Measurements from ENCODE around the gene SLC4A2. TPM values are rescaled to one million over a fixed set of nuclear protein-coding genes. Genes with fewer than 3 reads are reported as not detected.

SLC4A2 gene
- total and polyA plus RNA-seq, 3 experiments from 2014 or later, result 25.5 to 121 (median 119) TPM

DNA sequence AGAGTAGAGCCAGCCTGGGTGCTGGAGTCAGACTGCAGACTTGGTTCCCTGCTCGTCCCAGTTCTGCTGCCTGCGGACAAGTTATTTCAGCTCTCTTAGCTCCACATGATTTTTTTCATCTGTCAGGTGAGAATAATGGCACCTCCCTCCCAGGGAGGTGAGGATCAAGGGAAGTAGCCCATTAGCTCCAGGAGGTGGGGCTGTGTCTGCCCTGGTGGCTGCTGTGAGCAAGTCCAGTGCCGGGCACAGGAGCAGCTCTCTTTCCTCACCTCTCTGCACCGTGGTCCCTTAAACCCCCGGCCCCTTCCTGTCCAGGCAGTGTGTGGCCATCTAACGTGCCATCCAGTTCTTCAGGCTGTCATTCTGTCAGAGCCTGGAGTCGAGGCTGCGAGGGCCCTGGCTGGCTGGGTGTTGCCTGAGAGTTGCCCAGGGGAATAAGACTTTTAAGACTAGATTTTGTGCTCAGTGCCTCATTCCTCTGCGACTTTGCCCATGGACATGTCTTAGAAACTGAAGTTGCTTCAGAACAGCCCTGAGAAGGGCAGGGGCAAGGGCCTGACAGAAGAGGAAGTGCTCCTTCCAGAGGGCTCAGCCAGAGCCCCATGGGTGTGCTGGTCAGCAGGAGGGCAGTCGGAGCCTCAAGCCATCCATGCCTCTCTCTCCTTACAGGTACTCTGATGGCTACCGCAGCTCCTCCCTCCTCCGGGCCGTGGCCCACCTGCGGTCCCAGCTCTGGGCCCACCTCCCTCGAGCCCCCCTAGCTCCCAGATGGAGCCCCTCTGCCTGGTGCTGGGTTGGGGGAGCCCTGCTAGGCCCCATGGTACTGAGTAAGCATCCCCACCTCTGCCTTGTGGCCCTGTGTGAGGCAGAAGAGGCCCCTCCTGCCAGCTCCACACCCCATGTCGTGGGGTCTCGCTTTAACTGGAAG is 26.2 kb upstream of the SLC4A2 start:
- CTCF ChIA-PET, result interaction anchor here (1.0 to 2.6 kb wide), 2 partner anchors 15 to 77 kb away, joined by 3 to 12 read pairs; no protein-coding TSS in a partner anchor
- POLR2A ChIA-PET, result no interaction called here
- H3K4me3 Mint-ChIP-seq, result no peak overlapping the region

DNA sequence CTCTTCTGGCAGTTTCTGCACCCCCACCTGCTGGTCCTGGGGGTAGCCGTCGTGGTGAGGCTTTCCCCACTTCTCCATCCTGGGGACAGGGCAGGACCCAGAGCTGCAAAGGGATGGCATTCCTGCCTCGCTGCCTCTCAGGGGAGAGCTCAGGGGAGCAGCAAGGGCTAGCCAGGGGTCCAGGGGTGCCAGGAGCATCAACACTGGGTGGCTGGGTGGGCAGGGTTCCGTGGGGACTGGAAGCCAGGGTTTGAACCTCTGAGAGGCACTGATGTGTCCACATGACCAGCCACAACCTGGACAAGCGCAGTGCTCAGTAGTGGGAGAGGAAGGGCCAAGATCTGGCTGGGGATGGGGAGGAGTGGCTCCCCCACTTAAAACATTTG is 25.5 kb upstream of the SLC4A2 start:
- Mint-ChIP-seq H3K9me3 (no peaks in the 10 kb centered on the region), H3K27me3 (peaks cover 0 to 1% of the 10 kb centered on the region in 2 donors), H3K36me3 (peaks cover 0 to 56% (median 0%) of the 10 kb centered on the region in 3 donors), H3K27ac (no peak overlapping the region), H3K4me3 (no peak overlapping the region), H3K4me1 (peaks cover 7 to 22% (median 11%) of the 10 kb centered on the region in 3 donors)
- no peaks in the 10 kb centered on the region for H3K27me3 ChIP-seq (ENCODE audit: insufficient read depth, low read length, poor library complexity, severe bottlenecking)
- ChIA-PET CTCF (interaction anchor here (1.0 to 2.6 kb wide), 2 partner anchors 16 to 76 kb away, joined by 3 to 12 read pairs; no protein-coding TSS in a partner anchor), POLR2A (no interaction called here)
- H3K36me3 ChIP-seq (ENCODE audit: insufficient read depth, low read length), result peaks cover 21% of the 10 kb centered on the region
- peaks cover 10% of the 10 kb centered on the region for H3K4me1 ChIP-seq (ENCODE audit: insufficient read depth, low read length)
- no peaks in the 10 kb centered on the region for H3K9me3 ChIP-seq (ENCODE audit: low read length)
- no peak for DNase-seq
- H3K27ac ChIP-seq (ENCODE audit: low read depth, low read length), result no peak overlapping the region
- no peak overlapping the region for H3K4me3 ChIP-seq (ENCODE audit: low read length)

More for the DNA sequence above, 26.2 kb upstream of the SLC4A2 start:
- Mint-ChIP-seq H3K9me3 (no peaks in the 10 kb centered on the region), H3K36me3 (peaks cover 0 to 60% (median 3%) of the 10 kb centered on the region in 3 donors), H3K4me1 (peaks cover 11 to 27% (median 15%) of the 10 kb centered on the region in 3 donors), H3K27me3 (peaks cover 0 to 1% of the 10 kb centered on the region in 2 donors), H3K27ac (no peak overlapping the region)
- Histone ChIP-seq H3K4me1 (ENCODE audit: insufficient read depth, low read length) (peaks cover 13% of the 10 kb centered on the region), H3K27ac (ENCODE audit: low read depth, low read length) (no peak overlapping the region), H3K36me3 (ENCODE audit: insufficient read depth, low read length) (peaks cover 21% of the 10 kb centered on the region), H3K9me3 (ENCODE audit: low read length) (no peaks in the 10 kb centered on the region), H3K4me3 (ENCODE audit: low read length) (no peak overlapping the region), H3K27me3 (ENCODE audit: insufficient read depth, low read length, poor library complexity, severe bottlenecking) (no peaks in the 10 kb centered on the region)
- no peak for DNase-seq

DNA sequence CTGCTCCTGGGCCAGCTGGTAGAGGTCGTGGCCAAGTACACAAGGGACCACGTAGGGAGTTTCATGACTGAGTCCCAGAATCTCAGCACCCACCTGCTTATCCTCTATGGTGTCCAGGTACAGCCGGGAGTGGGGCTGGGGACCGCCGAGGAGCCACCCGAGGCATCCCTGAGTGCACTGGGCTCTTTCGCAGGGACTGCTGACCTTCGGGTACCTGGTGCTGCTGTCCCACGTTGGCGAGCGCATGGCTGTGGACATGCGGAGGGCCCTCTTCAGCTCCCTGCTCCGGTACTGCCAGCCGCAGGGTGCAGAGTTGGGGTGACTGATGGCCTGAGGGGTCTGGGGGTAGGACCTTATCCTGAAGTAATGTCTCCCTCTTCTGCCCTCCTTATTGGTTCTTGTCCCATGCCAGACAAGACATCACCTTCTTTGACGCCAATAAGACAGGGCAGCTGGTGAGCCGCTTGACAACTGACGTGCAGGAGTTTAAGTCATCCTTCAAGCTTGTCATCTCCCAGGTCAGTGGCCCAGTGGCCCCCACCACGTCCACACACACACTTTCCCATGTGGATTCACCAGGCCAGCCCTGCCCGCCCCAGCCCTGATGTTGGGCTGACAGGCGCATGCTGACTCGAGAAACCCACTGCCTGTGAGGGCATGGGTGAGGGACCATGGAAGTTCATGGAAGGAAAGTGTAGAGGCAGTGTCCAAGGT is 24.9 kb upstream of the SLC4A2 start:
- no peaks in the 10 kb centered on the region for H3K9me3 ChIP-seq (ENCODE audit: low read length)
- H3K27ac ChIP-seq (ENCODE audit: low read depth, low read length), result no peak overlapping the region
- peaks cover 4% of the 10 kb centered on the region for H3K4me1 ChIP-seq (ENCODE audit: insufficient read depth, low read length)
- H3K36me3 Mint-ChIP-seq, result peaks cover 0 to 55% (median 0%) of the 10 kb centered on the region in 3 donors
- CTCF ChIA-PET, result no interaction called here
- H3K4me3 ChIP-seq (ENCODE audit: low read length), result no peak overlapping the region
- H3K27ac Mint-ChIP-seq, result peak overlapping the region in 1 of 8 donors; percentile 76
- no peaks in the 10 kb centered on the region for H3K9me3 Mint-ChIP-seq
- H3K36me3 ChIP-seq (ENCODE audit: insufficient read depth, low read length), result peaks cover 21% of the 10 kb centered on the region
- H3K4me3 Mint-ChIP-seq, result no peak overlapping the region
- H3K27me3 ChIP-seq (ENCODE audit: insufficient read depth, low read length, poor library complexity, severe bottlenecking), result no peaks in the 10 kb centered on the region
- POLR2A ChIA-PET, result no interaction called here
- peaks cover 0 to 1% of the 10 kb centered on the region in 2 donors for H3K27me3 Mint-ChIP-seq
- no peak for DNase-seq
- H3K4me1 Mint-ChIP-seq, result peaks cover 5 to 23% (median 6%) of the 10 kb centered on the region in 3 donors

DNA sequence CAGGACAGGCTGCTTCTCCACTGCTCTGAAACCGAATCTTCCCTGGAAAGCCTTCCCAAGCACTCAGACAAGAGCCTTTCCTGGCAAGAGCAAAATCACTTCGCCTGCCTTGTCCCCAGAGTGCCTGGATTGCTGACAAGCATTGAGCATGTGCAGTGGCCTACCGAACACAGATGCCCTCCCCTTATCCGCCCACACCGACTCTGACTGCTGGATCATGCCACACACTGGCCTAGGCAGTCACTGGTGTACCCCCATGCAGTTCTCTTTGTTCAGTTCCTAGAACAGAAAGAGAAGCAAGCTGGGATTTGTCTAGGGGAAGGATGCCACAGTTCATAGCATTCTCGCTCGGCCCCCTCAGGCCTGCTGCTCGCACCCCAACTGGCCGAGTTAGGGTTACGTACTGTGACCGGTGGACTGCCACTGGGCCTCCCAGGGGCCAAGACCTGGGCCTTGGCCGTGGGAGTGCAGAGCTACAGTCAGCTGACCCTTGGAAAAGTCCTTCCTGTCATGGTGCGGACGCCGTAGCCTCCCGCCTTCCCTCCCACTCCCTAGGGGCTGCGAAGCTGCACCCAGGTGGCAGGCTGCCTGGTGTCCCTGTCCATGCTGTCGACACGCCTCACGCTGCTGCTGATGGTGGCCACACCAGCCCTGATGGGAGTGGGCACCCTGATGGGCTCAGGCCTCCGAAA is 24.2 kb upstream of the SLC4A2 start:
- no peaks in the 10 kb centered on the region for H3K9me3 ChIP-seq (ENCODE audit: low read length)
- peaks cover 0 to 1% of the 10 kb centered on the region in 2 donors for H3K27me3 Mint-ChIP-seq
- peaks cover 21% of the 10 kb centered on the region for H3K36me3 ChIP-seq (ENCODE audit: insufficient read depth, low read length)
- peaks cover 0 to 24% (median 7%) of the 10 kb centered on the region in 3 donors for H3K4me1 Mint-ChIP-seq
- H3K4me1 ChIP-seq (ENCODE audit: insufficient read depth, low read length), result no peaks in the 10 kb centered on the region
- H3K9me3 Mint-ChIP-seq, result no peaks in the 10 kb centered on the region
- H3K27ac ChIP-seq (ENCODE audit: low read depth, low read length), result no peak overlapping the region
- no peak overlapping the region for H3K27ac Mint-ChIP-seq
- no peak for DNase-seq
- peaks cover 0 to 54% (median 0%) of the 10 kb centered on the region in 3 donors for H3K36me3 Mint-ChIP-seq
- H3K27me3 ChIP-seq (ENCODE audit: insufficient read depth, low read length, poor library complexity, severe bottlenecking), result no peaks in the 10 kb centered on the region
- CTCF ChIA-PET, result no interaction called here
- H3K4me3 ChIP-seq (ENCODE audit: low read length), result no peak overlapping the region
- H3K4me3 Mint-ChIP-seq, result no peak overlapping the region
- POLR2A ChIA-PET, result no interaction called here

DNA sequence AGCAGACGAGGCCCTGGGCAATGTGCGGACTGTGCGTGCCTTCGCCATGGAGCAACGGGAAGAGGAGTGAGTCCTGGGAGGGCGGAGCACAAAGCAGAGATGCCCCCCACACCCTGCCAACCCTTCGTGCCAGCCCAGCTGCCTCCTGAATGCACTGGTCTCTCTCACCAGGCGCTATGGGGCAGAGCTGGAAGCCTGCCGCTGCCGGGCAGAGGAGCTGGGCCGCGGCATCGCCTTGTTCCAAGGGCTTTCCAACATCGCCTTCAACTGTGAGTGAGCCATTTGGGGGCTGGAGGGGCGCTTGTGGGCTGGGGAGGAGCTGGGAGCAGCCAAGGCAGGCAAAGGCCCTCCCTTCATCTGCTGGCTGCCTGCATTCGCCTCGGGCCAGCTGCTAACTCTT is 23.5 kb upstream of the SLC4A2 start:
- no peaks in the 10 kb centered on the region for H3K9me3 Mint-ChIP-seq
- no peak overlapping the region for H3K4me3 Mint-ChIP-seq
- ChIA-PET POLR2A (no interaction called here), CTCF (no interaction called here)
- H3K9me3 ChIP-seq (ENCODE audit: low read length), result no peaks in the 10 kb centered on the region
- peaks cover 0 to 1% of the 10 kb centered on the region in 2 donors for H3K27me3 Mint-ChIP-seq
- no peaks in the 10 kb centered on the region for H3K27me3 ChIP-seq (ENCODE audit: insufficient read depth, low read length, poor library complexity, severe bottlenecking)
- H3K36me3 ChIP-seq (ENCODE audit: insufficient read depth, low read length), result peaks cover 21% of the 10 kb centered on the region
- H3K4me1 Mint-ChIP-seq, result peaks cover 0 to 22% (median 7%) of the 10 kb centered on the region in 3 donors
- no peaks in the 10 kb centered on the region for H3K4me1 ChIP-seq (ENCODE audit: insufficient read depth, low read length)
- no peak for DNase-seq
- no peak overlapping the region for H3K27ac ChIP-seq (ENCODE audit: low read depth, low read length)
- H3K27ac Mint-ChIP-seq, result no peak overlapping the region
- peaks cover 0 to 54% (median 0%) of the 10 kb centered on the region in 3 donors for H3K36me3 Mint-ChIP-seq
- no peak overlapping the region for H3K4me3 ChIP-seq (ENCODE audit: low read length)

DNA sequence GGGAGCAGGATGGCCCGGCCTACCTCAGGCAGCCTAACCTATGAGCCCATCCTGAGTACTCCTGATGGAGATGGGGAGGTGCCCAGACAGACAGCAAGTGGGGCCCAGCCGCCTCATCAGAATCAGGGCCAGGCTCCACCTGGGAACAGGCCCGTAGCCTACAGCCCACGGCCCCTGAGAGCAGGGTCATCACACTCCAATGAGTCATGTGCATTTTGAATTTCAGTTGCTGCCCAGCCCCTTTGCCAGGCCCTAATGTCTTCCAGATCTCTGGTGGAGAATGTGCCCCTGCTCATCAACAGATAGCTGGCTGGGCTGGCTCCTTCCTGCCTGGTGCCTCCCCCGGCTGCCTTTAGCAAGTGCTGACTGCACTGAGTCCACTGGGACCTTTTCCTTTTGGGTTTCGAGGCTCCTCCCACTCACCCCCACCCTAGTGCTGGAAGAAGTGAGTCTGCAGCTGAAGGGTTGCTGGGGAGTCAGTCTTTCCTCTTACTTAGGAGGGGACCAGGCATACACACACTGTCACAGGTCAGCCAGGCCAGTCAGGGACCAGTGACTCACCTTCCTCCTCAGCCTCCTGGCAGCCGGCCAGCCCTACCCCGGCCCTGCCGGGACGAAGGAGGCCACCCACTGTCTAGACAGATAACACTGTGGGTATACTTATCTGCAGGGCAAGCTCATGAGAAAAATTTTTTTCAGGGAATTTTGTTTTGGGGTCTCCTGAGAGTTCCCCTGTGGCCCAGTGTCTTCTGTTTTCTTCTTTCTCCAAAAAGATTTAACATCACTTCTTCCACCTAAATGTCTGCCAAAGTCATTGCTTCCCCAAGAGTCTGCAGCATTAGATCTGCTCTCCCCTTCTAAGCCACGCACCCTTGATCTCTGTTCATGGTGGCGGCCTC is 20.2 kb upstream of the SLC4A2 start:
- H3K36me3 Mint-ChIP-seq, result peaks cover 0 to 41% (median 2%) of the 10 kb centered on the region in 3 donors
- no peak overlapping the region for H3K4me3 Mint-ChIP-seq
- no peaks in the 10 kb centered on the region for H3K27me3 Mint-ChIP-seq
- H3K36me3 ChIP-seq (ENCODE audit: insufficient read depth, low read length), result peaks cover 21% of the 10 kb centered on the region
- no peaks in the 10 kb centered on the region for H3K4me1 ChIP-seq (ENCODE audit: insufficient read depth, low read length)
- H3K9me3 Mint-ChIP-seq, result no peaks in the 10 kb centered on the region
- H3K9me3 ChIP-seq (ENCODE audit: low read length), result no peaks in the 10 kb centered on the region
- H3K27ac ChIP-seq (ENCODE audit: low read depth, low read length), result peak overlapping the region; percentile 61
- ChIA-PET POLR2A (no interaction called here), CTCF (no interaction called here)
- H3K4me1 Mint-ChIP-seq, result peaks cover 0 to 14% (median 7%) of the 10 kb centered on the region in 3 donors
- H3K27me3 ChIP-seq (ENCODE audit: insufficient read depth, low read length, poor library complexity, severe bottlenecking), result no peaks in the 10 kb centered on the region
- no peak overlapping the region for H3K4me3 ChIP-seq (ENCODE audit: low read length)
- H3K27ac Mint-ChIP-seq, result peak overlapping the region in 5 of 8 donors; percentile 23 to 89 (median 72)
- peak in 2 of 5 donors; percentile 29 to 64 for DNase-seq

DNA sequence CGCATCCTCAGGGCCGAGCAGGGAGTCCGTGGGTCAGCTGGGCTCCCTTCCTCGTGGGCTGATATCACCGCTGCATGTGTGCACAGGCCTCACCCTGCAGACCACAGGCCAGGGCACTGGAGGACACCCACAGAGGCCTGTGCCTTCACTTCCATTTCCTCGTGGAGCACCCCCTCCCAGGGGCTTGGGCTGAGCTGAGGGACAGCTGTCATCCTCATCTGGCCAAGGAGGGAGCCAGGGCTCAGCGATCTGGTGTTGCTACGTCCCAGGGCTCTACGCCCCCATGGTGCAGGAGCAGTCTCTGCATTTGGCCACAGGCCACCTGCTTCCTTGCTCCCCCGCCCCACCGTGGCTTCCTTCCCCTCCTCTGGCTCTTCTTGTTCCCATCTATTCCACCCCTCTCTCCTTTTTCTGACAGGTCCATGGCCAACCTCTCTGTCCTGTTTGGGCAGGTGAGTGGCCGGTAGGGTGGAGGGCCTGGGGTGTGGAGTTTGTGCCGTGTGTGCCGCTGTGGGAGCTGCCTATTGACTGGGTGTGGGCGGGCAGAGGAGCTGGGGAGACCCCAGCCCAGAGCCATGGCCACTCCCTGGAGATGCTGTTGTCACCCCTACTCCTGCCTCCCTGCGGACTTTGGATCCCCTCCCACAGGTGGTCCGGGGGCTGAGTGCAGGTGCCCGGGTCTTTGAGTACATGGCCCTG is 19.4 kb upstream of the SLC4A2 start:
- H3K9me3 ChIP-seq (ENCODE audit: low read length), result no peaks in the 10 kb centered on the region
- Mint-ChIP-seq H3K4me1 (peaks cover 0 to 14% (median 7%) of the 10 kb centered on the region in 3 donors), H3K9me3 (no peaks in the 10 kb centered on the region), H3K4me3 (no peak overlapping the region), H3K27ac (peak overlapping the region in 1 of 8 donors; percentile 72), H3K36me3 (peaks cover 0 to 42% (median 2%) of the 10 kb centered on the region in 3 donors), H3K27me3 (no peaks in the 10 kb centered on the region)
- H3K27ac ChIP-seq (ENCODE audit: low read depth, low read length), result peak overlapping the region; percentile 24
- H3K27me3 ChIP-seq (ENCODE audit: insufficient read depth, low read length, poor library complexity, severe bottlenecking), result no peaks in the 10 kb centered on the region
- H3K36me3 ChIP-seq (ENCODE audit: insufficient read depth, low read length), result peaks cover 20% of the 10 kb centered on the region
- POLR2A ChIA-PET, result no interaction called here
- no peaks in the 10 kb centered on the region for H3K4me1 ChIP-seq (ENCODE audit: insufficient read depth, low read length)
- no peak for DNase-seq
- CTCF ChIA-PET, result no interaction called here
- H3K4me3 ChIP-seq (ENCODE audit: low read length), result no peak overlapping the region

All from CD8-positive, alpha-beta memory T cell (primary cell).